ENCODE data around the gene DUSP15.
A peak's percentile ranks its signal among the peaks of the same experiment; 100 is the strongest.
"Not testable (repeated sequence)": the region's sequence is repeated elsewhere in the genome, so short reads cannot be mapped to it uniquely, and the experiment has no call there.

Gene DUSP15, protein sequence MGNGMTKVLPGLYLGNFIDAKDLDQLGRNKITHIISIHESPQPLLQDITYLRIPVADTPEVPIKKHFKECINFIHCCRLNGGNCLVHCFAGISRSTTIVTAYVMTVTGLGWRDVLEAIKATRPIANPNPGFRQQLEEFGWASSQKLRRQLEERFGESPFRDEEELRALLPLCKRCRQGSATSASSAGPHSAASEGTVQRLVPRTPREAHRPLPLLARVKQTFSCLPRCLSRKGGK

DNA sequence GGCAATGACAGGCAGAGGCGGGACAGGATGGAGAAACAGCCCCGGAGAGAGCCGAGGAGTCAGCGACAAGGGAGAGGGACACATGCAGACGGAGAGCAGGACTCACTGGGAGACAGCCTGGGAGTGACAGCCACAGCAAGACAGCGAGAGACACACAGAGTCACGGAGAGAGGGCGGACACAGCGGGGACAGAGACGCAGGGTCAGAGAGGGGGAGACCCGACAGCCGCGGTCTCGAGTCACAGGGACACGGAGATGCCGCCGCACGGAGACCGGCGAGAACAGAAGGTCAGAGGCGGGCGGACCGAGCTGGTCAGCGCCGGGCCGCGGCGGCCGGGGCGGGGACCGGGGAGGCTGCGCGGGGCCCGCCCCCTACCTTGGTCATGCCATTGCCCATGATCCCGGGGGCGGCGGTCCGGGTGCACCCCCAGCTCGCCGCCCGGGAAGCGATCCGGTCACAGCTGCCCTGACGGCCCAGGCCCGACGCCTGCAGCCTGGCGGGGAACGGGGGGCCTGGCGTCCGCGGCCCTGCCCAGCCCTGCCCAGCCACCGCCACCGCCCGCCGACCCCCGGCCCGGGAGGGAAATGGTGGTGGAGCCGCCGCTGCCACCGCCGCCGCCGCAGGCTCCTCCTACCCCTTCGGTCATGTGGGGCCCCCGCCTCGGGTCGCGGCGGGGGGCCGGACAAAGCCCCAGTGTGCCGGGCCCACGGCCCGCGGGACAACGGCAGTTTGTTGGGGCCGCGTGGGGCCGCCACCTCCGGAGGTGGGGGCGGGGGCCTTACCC is at the start of gene DUSP15, which contains the start of gene TTLL9:
TSS of gene DUSP15 (minus strand) at position 586 of the 784 bp plus-strand sequence. CDS start at position 396, 190 bp downstream.
TSS of gene TTLL9 (plus strand) at position 693 of the 784 bp plus-strand sequence. CDS start 493 bp downstream, outside the sequence.
- no peak for TF ChIP-seq Cebpa-rat (IDR thresholded peaks at IDR 0.05)
- peak within 1 kb of the TSS; percentile 93 for H3K4me2 ChIP-seq
- H3K36me3 ChIP-seq = no peaks in the 10 kb centered on the region
- H3K4me3 ChIP-seq = peak within 1 kb of the TSS; percentile 79
- peaks cover 42% of the 10 kb centered on the region for H3K27me3 ChIP-seq
- no peaks in the 10 kb centered on the region for H4K20me1 ChIP-seq
- H3K4me1 ChIP-seq = peaks cover 39% of the 10 kb centered on the region
- peak within 1 kb of the TSS; percentile 79 for H3K27ac ChIP-seq
- H3K9me3 ChIP-seq = no peaks in the 10 kb centered on the region
- H3K9ac ChIP-seq = peak within 1 kb of the TSS; percentile 80

DNA sequence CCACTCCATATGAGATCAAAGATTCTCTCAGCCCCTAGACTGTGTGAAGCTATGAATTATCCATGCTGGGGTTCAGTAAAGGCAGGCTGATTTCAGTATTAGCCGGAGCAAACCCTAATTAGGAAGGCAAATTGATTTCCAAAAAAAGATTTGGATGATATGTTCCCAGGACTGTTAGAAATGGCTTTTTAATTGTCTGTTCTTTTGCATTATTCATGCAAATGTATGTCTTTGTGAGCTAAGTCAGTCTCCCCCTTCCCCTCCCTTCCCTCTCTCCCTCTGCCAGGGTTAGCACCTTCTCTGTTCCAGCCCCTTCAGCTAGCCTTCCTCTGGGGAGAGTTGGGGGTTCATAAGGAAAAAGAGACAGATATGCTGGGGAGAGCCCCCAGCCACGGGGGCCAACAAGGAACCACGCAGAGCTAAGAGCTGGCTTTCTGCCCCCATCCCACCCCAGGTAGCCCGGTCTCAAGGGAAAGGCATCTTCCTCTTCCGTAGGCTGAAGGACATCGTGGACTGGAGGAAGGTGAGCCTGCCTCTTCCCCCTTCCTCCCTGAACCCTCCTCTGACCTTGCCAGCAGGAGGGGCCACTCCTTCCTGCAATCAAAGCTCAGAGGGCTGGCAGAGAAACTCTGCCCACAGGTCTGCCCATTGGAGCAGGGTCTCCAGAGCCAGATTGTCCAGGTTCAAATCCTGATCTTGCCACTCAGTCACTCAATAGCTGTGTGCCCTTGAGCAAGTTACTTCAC is 49.3 kb upstream of the DUSP15 start:
- Histone ChIP-seq H4K20me1 (no peaks in the 10 kb centered on the region), H3K36me3 (no peaks in the 10 kb centered on the region), H3K27me3 (no peaks in the 10 kb centered on the region), H3K4me3 (no peak overlapping the region), H3K27ac (no peak overlapping the region), H3K4me2 (no peak overlapping the region), H3K4me1 (peaks cover 30% of the 10 kb centered on the region), H3K9ac (no peak overlapping the region), H3K9me3 (no peaks in the 10 kb centered on the region)
- TF ChIP-seq Cebpa-rat (IDR thresholded peaks at IDR 0.05) = no peak

DNA sequence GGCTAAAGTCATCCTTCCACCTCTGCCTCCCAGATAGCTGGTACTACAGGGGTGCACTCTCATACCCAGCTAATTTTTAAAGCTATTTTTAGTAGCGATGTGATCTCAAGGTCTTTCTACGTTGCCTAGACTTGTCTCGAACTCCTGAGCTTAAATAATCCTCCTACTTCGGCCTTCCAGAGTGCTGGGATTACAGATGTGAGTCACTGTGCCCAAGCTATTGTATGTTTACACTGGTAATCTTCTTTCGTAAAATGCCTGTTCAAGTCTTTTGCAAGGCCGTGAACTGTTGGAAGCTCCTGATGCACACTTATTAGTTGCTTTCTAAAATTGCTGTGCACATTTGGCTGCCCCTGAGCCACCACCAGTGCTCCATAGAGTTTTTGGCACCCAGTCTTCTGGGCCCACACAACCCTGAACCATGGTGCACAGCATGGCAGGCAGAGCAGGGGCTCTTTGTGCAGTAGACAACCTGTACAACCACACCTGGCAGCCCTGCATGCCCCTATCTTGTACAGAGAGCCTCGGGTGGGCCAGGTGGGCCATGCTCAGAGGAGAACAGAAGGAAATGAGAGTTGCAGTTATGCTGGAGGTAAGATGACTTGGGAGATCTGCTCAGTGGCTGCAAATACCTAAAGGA is 48.3 kb upstream of the DUSP15 start:
- H3K36me3 ChIP-seq = no peaks in the 10 kb centered on the region
- TF ChIP-seq Cebpa-rat (IDR thresholded peaks at IDR 0.05) = no peak
- no peaks in the 10 kb centered on the region for H3K9me3 ChIP-seq
- H4K20me1 ChIP-seq = no peaks in the 10 kb centered on the region
- H3K4me3 ChIP-seq = no peak overlapping the region
- H3K27me3 ChIP-seq = no peaks in the 10 kb centered on the region
- H3K9ac ChIP-seq = no peak overlapping the region
- peaks cover 27% of the 10 kb centered on the region for H3K4me1 ChIP-seq
- H3K4me2 ChIP-seq = no peak overlapping the region
- H3K27ac ChIP-seq = no peak overlapping the region

DNA sequence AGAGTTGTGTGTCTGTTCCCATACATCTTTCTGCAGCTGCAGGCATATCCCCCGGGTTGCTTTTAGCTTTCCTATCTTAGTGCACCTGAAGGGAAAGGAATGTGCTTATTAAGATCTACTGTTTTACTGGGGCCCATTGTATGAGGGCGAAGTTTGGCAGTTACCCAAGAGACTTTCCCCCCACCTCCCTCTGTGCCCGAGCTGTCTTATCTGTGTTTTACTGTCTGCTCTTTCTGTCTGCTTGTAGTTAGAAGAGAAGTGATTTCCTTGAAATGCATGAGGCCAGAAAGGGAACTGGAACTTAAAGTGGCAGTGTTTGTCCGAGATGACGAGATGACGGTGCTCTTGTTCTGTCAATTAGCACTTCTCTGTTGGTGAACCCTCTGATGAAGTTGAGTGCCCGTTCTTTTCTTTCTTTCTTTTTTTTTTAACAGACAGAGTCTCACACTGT is 47.7 kb upstream of the DUSP15 start:
- not testable (repeated sequence) for H3K4me2 ChIP-seq, H3K4me3 ChIP-seq, H3K27ac ChIP-seq, H3K9me3 ChIP-seq, H4K20me1 ChIP-seq, H3K9ac ChIP-seq, H3K27me3 ChIP-seq, H3K36me3 ChIP-seq
- H3K4me1 ChIP-seq = peaks cover 21% of the 10 kb centered on the region

DNA sequence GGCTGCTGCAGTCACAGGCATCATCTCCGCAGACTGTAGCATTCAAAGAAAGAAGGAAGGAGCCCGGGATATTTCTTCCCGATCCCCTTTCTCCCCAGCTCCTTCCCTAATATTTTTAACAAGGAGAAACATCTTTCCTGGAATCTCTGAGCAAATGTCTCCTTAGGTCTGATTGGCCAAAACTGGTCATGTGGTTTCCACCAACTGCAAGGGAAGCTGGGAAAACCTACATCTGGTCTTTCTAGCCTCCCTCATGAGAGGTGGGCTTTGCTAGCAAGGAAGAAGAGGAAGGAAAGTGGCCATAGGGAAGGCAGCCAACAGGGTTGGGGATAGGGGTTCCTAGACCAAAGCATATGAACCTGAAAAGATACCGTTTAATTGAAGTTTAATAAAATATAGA is 46.4 kb upstream of the DUSP15 start:
- no peaks in the 10 kb centered on the region for H3K27me3 ChIP-seq
- no peak overlapping the region for H3K27ac ChIP-seq
- no peaks in the 10 kb centered on the region for H3K9me3 ChIP-seq
- H3K4me3 ChIP-seq = no peak overlapping the region
- H3K36me3 ChIP-seq = no peaks in the 10 kb centered on the region
- H4K20me1 ChIP-seq = no peaks in the 10 kb centered on the region
- TF ChIP-seq Cebpa-rat (IDR thresholded peaks at IDR 0.05) = no peak
- H3K9ac ChIP-seq = no peak overlapping the region
- peaks cover 16% of the 10 kb centered on the region; the same call in 1 of the 2 replicates for H3K4me1 ChIP-seq
- H3K4me2 ChIP-seq = no peak overlapping the region

DNA sequence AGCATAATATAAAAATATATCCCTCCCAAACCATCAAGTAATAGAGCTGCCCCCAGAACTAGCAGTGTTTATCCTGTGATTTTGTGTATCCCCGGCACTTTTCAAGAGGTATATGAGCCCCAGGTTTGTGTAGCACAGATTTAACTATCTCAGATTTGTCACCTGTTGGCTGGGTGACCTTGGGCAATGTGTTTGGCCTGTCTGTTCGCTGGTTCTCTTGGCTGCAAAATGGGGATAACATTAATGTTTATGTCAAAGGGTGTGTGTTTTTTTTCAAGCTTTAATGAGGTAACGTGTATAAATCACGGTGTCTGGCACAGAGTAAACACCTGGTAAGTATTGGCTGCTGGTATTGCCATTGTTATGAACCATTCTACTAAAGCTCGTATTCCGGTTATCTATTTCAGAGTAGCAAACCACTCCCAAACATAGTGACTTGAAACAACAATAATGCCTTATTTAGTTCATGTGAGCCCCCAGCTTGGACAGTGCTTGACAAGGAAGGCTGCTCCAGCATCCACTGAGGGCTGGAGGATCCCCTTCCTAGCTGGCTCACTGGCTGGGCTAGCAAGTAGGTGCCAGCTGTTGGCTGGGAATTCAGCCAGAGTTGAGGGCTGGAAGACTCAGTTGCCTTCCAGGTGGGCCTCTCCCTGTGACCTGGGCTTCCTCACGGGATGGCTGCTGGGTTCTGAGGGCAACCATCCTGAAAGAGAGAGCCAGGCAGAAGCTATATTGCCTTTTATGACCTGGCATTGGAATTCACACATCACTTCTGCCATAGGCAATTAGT is 45.4 kb upstream of the DUSP15 start:
- no peaks in the 10 kb centered on the region for H4K20me1 ChIP-seq
- no peak for TF ChIP-seq Cebpa-rat (IDR thresholded peaks at IDR 0.05)
- no peaks in the 10 kb centered on the region for H3K27me3 ChIP-seq
- no peak overlapping the region for H3K4me2 ChIP-seq
- no peaks in the 10 kb centered on the region for H3K36me3 ChIP-seq
- no peak overlapping the region for H3K27ac ChIP-seq
- peaks cover 16% of the 10 kb centered on the region; the same call in 1 of the 2 replicates for H3K4me1 ChIP-seq
- H3K9ac ChIP-seq = no peak overlapping the region
- no peaks in the 10 kb centered on the region for H3K9me3 ChIP-seq
- H3K4me3 ChIP-seq = no peak overlapping the region

DNA sequence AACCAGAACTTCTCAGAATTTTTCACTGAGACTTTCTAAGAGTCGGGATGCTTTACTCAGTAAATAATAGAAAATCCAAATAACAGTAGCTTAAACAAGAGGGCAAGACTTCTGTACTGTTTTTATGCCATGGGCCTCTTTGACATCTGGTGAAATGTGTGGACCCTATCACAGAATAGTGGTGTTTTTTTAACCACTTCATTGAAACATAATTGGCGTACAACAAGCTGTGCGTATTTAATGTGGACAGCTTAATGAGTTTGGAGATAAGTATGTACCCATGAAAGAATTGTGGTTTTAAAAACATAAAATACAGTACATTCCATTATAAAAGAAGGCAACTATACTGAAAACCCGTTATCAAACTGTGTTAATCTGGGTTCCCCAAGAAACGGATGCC is 43.8 kb upstream of the DUSP15 start:
- Histone ChIP-seq H4K20me1 (no peaks in the 10 kb centered on the region), H3K27me3 (no peaks in the 10 kb centered on the region), H3K4me2 (no peak overlapping the region), H3K4me1 (peaks cover 16% of the 10 kb centered on the region; the same call in 1 of the 2 replicates), H3K4me3 (no peak overlapping the region), H3K27ac (no peak overlapping the region), H3K9ac (no peak overlapping the region), H3K36me3 (no peaks in the 10 kb centered on the region), H3K9me3 (no peaks in the 10 kb centered on the region)
- TF ChIP-seq Cebpa-rat (IDR thresholded peaks at IDR 0.05) = no peak

DNA sequence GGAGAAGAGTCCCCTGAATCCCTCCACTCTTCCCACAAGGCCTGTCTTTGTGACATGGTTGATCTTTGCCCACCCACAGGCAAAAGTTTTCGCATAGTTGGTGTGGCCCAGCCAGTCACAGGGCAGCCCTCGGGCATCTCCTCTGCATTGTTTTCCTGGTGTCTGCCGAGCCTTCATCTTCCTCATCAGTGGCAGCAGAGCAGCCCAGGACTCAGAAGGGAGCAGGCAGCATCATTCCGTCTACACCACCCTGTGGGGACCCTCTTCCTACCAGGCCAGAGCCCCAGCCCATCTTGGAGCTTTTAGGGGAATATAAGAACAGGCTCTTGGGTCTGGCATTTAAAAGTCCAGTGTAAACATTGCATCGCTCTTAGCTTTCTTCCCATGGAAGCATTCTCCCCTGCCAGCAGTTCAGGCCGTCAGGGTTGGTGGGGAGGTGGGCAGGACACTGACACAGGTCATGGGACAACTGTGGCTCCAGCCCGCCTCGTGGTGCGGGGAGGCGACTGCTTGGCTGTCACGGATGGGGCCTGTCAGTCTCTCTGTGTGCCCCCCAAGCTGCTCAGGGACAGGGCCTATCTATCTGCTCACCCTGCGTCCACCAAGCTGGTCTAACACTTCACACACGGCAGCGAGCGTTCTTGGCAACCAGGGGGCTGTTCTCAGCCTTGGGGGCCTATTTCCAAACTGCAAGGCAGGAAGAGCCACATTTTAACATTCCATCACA is 43.3 kb upstream of the DUSP15 start:
- no peak for TF ChIP-seq Cebpa-rat (IDR thresholded peaks at IDR 0.05)
- Histone ChIP-seq H3K9ac (no peak overlapping the region), H3K4me2 (no peak overlapping the region), H3K4me3 (no peak overlapping the region), H3K27ac (no peak overlapping the region), H3K36me3 (no peaks in the 10 kb centered on the region), H3K4me1 (peaks cover 15% of the 10 kb centered on the region; the same call in 1 of the 2 replicates), H4K20me1 (no peaks in the 10 kb centered on the region), H3K27me3 (no peaks in the 10 kb centered on the region), H3K9me3 (no peaks in the 10 kb centered on the region)

Measured in BLaER1 (cell line).